Measurements from ENCODE around the gene IQSEC1. TPM values are rescaled to one million over a fixed set of nuclear protein-coding genes. Genes with fewer than 3 reads are reported as not detected.

Gene IQSEC1
- total and polyA plus RNA-seq, 2 experiments from 2014 or later: 17.8 to 51.7 TPM

DNA sequence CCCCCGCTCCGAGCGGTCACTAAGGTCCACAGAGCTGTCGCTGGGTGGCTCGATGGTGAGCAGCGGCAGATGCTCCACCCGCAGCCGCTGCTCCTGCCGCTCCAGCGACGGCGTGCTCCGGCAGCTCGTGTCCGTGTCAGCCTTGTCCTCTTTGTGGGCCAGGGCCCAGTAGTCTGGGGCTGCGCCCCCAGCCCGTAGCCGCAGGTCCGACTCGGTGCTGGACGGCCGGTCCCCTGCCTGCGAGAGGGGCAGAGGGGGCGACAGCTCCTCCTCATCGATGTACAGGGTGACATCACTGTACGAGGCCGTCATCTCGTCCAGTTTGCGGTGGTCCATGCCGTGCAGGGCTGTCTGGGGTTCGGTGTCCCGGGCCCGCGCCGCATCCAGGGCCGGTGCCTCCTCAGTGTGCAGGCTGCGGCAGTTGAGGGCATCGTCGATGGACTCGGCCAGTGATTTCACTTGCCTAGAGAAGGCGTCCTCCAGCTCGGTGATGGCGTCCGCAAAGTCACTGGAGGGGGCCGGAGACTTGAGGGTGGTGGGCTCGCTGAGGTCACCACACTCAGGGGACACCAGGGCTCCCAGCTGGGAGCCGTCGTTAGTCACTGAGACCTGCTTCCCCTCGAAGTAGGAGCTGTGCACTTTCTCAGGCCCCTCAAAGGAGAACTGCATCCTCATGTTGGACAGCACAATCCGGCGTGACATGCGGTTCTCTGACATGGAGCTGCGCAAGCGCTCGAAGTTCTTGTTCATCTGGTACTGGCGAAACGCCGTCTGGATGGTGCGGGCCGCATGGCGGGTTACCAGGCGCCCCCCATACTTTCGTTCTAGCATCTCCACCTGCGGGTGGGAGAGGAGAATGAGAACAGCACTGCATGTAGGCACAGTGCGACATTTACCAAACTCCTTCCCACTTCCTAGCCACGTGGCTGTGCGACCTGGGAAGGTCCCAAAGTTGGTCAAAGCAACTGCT, 137.1 kb downstream of the IQSEC1 start:
- H3K36me3 ChIP-seq: peaks cover 4% of the 10 kb centered on the region
- peak overlapping the region; percentile 25 for H3K27ac ChIP-seq
- H3K9me3 ChIP-seq (ENCODE audit: low read depth): no peaks in the 10 kb centered on the region
- no peak for DNase-seq (ENCODE audit: low read depth in 1 of 2, low spot score in 1 of 2)
- H3K4me3 ChIP-seq: no peak overlapping the region
- no peaks in the 10 kb centered on the region for H3K27me3 ChIP-seq
- H3K4me1 ChIP-seq (ENCODE audit: low read depth): peaks cover 36% of the 10 kb centered on the region
- TF ChIP-seq CTCF (IDR thresholded peaks at IDR 0.05; ENCODE audit: low read depth, low read length): no peak

DNA sequence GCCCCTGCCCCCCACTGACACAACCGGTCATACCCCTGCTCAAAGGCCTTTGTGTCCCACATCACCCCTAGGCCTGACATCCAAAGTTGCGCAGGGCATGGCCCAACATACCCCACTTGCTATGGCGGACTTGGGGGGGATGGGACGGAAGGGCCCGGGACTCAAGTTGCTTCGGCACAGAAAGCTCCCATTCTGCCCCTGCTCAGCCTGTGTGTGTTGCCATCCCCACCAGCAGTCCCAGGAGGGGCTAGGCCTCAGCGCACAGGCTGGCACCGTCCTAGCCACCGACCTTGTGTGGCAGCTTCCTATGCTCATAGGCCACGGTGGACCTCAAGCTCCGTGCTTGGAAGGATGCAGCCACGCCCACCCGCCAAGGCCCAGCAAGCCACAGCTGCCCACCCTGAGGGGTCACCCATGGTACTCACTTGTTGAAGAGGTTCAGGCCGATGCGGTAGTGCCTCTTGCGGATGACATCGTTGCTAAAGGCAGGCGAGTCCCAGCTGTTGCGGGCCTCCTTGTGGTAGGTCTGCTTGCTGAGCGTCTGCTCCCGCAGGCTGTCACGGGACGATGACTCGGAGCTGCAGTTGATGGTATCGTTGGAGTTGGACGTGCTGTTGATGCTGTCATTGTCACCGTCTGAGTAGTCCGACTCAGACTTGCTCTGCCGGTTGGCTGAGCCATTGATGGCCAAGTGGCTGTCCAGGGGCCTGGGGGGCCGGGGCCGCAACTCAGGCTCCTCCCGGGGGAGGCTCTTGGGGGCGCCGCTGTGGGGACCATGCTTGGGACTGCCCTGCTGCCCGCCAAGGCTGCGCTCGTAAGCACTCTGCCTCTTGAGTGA, 138.0 kb downstream of the IQSEC1 start:
- DNase-seq (ENCODE audit: low read depth in 1 of 2, low spot score in 1 of 2): no peak
- H3K9me3 ChIP-seq (ENCODE audit: low read depth): no peaks in the 10 kb centered on the region
- TF ChIP-seq CTCF (IDR thresholded peaks at IDR 0.05; ENCODE audit: low read depth, low read length): no peak

DNA sequence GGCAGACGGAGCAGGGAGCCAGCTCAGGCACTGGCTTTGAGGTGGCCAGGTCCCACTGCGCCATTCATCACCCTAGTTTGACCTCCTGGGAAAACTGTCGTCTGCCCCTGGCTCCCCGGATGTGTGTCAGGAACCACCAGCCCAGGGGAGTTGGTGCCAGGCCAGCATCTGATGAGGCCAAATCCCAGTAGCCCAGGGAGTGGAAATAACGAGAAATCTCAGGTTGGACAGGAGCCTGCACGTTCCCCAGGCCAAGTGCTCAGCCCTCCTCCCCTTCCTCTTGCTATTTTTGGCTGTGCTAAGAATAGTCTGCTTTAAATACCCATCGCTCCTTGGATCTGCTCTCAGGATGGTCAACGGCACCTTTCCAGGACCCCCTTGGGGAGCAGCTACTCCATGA, 138.8 kb downstream of the IQSEC1 start:
- H3K27ac ChIP-seq: peak overlapping the region; percentile 89
- H3K36me3 ChIP-seq: peaks cover 4% of the 10 kb centered on the region
- no peak for TF ChIP-seq CTCF (IDR thresholded peaks at IDR 0.05; ENCODE audit: low read depth, low read length)

More for the DNA sequence above, 138.0 kb downstream of the IQSEC1 start:
- peaks cover 4% of the 10 kb centered on the region for H3K36me3 ChIP-seq
- no peak overlapping the region for H3K4me3 ChIP-seq
- peaks cover 40% of the 10 kb centered on the region for H3K4me1 ChIP-seq (ENCODE audit: low read depth)
- peak overlapping the region; percentile 89 for H3K27ac ChIP-seq
- no peaks in the 10 kb centered on the region for H3K27me3 ChIP-seq

DNA sequence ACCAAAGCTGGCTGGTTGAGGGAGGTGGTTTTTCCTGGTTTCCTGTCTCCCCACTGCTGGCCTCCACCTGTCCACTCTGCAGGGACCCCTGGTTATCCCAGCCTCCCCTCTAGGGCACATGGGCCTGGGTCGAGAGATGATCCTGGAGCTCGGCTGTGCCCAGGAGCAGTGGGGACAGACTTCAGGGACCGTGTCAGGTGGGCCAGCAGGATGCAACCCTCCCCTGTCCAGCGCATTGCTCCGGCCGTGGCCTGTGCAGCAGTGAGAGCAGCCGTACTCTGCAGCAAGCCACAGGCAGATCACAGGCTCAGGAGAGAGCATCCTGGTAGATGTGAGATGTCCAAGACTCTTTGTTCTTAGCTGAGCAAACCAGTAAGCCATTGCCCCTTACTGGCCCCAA, 139.3 kb downstream of the IQSEC1 start:
- Histone ChIP-seq H3K27ac (peak overlapping the region; percentile 89), H3K4me3 (no peak overlapping the region), H3K9me3 (ENCODE audit: low read depth) (no peaks in the 10 kb centered on the region), H3K36me3 (peaks cover 4% of the 10 kb centered on the region), H3K4me1 (ENCODE audit: low read depth) (peaks cover 40% of the 10 kb centered on the region), H3K27me3 (no peaks in the 10 kb centered on the region)
- no peak for DNase-seq (ENCODE audit: low read depth in 1 of 2, low spot score in 1 of 2)
- TF ChIP-seq CTCF (IDR thresholded peaks at IDR 0.05; ENCODE audit: low read depth, low read length): no peak

More for the DNA sequence above, 138.8 kb downstream of the IQSEC1 start:
- H3K4me3 ChIP-seq: no peak overlapping the region
- H3K9me3 ChIP-seq (ENCODE audit: low read depth): no peaks in the 10 kb centered on the region
- H3K27me3 ChIP-seq: no peaks in the 10 kb centered on the region
- DNase-seq (ENCODE audit: low read depth in 1 of 2, low spot score in 1 of 2): peak; percentile 63 to 71
- H3K4me1 ChIP-seq (ENCODE audit: low read depth): peaks cover 40% of the 10 kb centered on the region

DNA sequence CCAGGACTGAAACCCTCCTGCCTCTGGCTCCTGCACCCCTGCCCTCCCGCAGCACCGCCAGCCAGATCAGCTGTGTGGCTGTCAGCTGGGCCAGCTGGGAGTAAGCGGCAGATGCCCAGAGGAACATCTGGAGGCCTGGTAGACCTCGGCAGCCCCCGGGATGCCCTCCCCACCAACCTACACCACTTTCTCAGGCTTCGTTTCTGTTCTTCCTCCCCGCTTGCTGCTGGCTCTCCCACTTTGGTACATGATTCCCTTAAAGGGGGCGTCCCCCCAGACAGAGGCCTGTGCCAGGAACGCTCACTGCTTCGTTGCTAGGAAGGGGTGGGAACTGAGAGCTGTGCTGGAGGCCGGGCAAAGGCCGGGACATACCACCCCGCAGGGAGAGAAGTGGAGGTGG, 140.5 kb downstream of the IQSEC1 start:
- no peaks in the 10 kb centered on the region for H3K27me3 ChIP-seq
- H3K4me1 ChIP-seq (ENCODE audit: low read depth): peaks cover 40% of the 10 kb centered on the region
- H3K9me3 ChIP-seq (ENCODE audit: low read depth): no peaks in the 10 kb centered on the region
- peaks cover 4% of the 10 kb centered on the region for H3K36me3 ChIP-seq
- H3K4me3 ChIP-seq: no peak overlapping the region
- no peak overlapping the region for H3K27ac ChIP-seq
- TF ChIP-seq CTCF (IDR thresholded peaks at IDR 0.05; ENCODE audit: low read depth, low read length): no peak
- DNase-seq (ENCODE audit: low read depth in 1 of 2, low spot score in 1 of 2): no peak
